Activated T-cell treated with anti-CD3 and anti-CD28 coated beads for 4 hours (primary cell): ENCODE results near the gene PDE7B.
"Not testable (repeated sequence)": the region's sequence is repeated elsewhere in the genome, so short reads cannot be mapped to it uniquely, and the experiment has no call there.

ENCODE experiments used
- DNase-seq: peaks from one replicate; pipeline ENCODE4 v3.0.0-alpha.2; 2020

Gene PDE7B

GRCh38 chr6:136114661-136115060, 263.2 kb downstream of the PDE7B start:
- no peak for DNase-seq

- no peak for DNase-seq
Measured at GRCh38 chr6:136115941-136116340, 264.4 kb downstream of the PDE7B start.

- DNase-seq: no peak
Measured at GRCh38 chr6:136117081-136117480, 265.6 kb downstream of the PDE7B start.

DNA sequence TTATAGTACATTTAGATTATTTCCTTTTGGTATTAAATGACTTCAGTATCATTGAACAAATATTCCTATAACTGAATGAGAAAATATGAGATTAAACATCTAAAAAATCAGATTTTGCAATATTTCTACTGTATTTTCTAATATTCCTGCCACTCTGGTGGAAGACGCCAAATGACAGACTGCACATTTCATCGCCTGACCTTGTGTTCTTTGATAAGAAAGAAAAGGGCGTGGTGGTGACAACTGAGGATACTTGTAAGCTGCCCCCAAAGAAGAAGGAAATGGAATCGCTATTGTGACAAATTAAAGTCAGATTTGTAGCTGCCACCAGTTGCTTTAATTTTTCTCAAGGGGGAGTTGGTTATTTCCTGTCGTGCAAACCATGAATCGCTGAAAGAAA, 267.3 kb downstream of the PDE7B start:
- DNase-seq: no peak

GRCh38 chr6:136123468-136123867, 272.0 kb downstream of the PDE7B start:
- no peak for DNase-seq

GRCh38 chr6:136125585-136125984, 274.1 kb downstream of the PDE7B start:
- no peak for DNase-seq

- DNase-seq: no peak
Measured at GRCh38 chr6:136127873-136128272, 276.4 kb downstream of the PDE7B start.

GRCh38 chr6:136129365-136129764, 277.9 kb downstream of the PDE7B start:
- no peak for DNase-seq

GRCh38 chr6:136134268-136134667, 282.8 kb downstream of the PDE7B start:
- DNase-seq: no peak

- DNase-seq: no peak
Measured at GRCh38 chr6:136134751-136135150, 283.2 kb downstream of the PDE7B start.

GRCh38 chr6:136136274-136136673, 284.8 kb downstream of the PDE7B start:
- DNase-seq: no peak

- no peak for DNase-seq
Measured at GRCh38 chr6:136137008-136137692, 285.6 kb downstream of the PDE7B start.

- no peak for DNase-seq
Measured at GRCh38 chr6:136137739-136138402, 286.4 kb downstream of the PDE7B start.

DNA sequence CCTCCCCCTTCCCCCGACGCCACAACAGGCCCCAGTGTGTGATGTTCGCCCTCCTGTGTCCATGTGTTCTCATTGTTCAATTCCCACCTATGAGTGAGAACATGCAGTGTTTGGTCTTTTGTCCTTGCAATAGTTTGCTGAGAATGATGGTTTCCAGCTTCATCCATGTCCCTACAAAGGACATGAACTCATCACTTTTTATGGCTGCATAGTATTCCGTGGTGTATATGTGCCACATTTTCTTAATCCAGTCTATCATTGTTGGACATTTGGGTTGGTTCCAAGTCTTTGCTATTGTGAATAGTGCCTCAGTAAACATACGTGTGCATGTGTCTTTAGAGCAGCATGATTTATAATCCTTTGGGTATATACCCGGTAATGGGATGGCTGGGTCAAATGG, 287.6 kb downstream of the PDE7B start:
- not testable (repeated sequence) for DNase-seq

GRCh38 chr6:136144251-136145023, 292.9 kb downstream of the PDE7B start:
- no peak for DNase-seq

DNA sequence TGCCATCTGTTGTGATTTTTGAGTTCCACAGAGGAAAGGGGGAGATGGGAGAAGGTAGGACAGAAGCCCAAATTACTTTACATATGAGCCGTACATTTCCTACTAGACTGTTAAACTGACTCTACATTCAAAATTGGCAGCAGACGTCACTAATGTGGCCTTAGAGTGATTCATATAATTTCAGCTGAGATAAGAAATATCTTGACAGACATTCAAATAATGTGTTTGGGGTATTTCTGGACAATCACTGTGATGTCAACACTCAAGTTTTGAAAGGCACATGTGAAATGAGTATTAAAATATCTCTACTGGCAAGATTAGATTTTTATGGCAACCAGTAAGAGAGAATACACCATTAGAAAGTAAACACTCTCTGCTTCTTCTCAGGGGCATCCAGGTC, 294.6 kb downstream of the PDE7B start:
- no peak for DNase-seq

GRCh38 chr6:136147342-136147741, 295.8 kb downstream of the PDE7B start:
- DNase-seq: no peak

GRCh38 chr6:136148051-136148450, 296.6 kb downstream of the PDE7B start:
- no peak for DNase-seq

DNA sequence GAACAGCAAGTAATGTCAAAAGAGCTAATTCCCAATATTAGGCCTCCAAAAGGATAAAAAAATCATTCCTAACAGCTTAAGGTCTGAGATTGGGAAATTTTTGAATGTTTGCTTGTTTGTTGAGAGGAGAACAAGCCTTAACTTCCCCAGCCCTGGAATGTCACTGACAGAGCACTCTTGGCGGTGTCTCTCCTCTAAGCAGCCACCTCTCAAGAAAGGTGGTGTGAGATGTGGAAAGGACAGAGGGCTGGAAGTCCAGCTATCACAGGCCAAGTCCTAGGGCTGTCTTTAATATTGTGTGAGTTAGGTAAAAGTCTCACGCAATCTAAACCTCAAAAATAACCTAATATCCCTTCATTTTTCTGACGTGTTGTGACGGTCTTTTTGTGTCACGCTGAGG, 297.0 kb downstream of the PDE7B start:
- no peak for DNase-seq

DNA sequence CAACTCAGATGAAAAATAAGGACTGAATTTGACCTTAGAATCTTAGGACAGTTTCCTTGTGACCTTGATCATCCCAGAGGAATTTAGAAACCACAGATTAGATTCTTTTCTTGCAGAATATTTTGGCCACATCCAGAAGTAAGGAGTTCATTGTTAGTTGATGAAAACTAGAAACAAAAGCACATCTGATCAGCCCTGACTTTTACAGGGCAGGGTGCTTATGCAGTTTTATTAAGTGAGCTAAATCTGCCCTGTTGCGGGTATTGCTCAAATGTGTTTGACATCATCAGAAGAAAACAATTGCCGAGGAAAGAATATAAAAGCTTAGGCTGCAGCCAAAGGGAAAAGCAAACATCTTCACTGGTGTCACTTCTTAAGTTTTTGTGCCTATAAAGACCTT, 297.8 kb downstream of the PDE7B start:
- no peak for DNase-seq

DNA sequence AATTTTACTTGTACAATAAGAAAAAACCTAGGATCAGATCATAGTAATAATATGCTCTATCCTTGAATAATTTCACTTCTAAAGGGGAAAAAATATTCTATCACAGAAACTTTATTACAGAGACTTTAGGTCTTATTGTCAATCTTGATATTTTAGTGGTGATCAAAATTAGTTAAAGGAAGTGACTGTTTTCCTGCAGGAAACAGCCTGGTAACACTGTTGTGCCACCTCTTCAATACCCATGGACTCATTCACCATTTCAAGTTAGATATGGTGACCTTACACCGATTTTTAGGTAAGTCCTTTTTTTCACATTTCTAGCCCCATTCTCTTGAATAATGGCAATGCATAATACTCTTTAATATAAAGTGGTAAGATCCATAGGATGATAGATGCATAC, 299.5 kb downstream of the PDE7B start:
- no peak for DNase-seq

- DNase-seq: no peak
Measured at GRCh38 chr6:136153707-136154375, 302.3 kb downstream of the PDE7B start.

- DNase-seq: no peak
Measured at GRCh38 chr6:136155191-136155590, 303.7 kb downstream of the PDE7B start.
